Dedifferentiated amniotic fluid mesenchymal stem cell (primary cell): ENCODE results near the gene KRT6C.
"Not testable (repeated sequence)": the region's sequence is repeated elsewhere in the genome, so short reads cannot be mapped to it uniquely, and the experiment has no call there.

Experiments
- DNase-seq: peaks from one replicate; pipeline ENCODE4 v3.0.0-alpha.2; 2016; ENCODE audit errors: extremely low spot score

The KRT6C gene

DNA sequence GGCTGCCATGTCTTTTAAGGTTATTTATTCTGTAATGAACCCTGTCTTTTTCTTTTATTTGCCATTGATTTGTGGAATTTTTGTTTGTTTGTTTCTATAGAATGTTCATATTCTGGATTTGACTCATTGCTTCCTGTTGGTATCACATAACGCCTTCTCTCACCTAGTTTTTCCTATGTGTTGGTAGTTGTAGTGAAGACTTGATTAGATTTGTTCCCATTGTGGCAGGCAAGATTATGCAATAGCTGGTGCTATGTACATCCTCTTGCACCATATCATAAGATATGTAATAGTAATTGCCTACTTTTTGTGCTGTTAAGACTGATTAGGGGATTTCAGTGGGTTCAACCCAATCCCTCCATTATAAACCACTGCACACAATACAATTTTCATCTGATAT is 17.8 kb downstream of the KRT6C start:
- DNase-seq, result no peak

DNA sequence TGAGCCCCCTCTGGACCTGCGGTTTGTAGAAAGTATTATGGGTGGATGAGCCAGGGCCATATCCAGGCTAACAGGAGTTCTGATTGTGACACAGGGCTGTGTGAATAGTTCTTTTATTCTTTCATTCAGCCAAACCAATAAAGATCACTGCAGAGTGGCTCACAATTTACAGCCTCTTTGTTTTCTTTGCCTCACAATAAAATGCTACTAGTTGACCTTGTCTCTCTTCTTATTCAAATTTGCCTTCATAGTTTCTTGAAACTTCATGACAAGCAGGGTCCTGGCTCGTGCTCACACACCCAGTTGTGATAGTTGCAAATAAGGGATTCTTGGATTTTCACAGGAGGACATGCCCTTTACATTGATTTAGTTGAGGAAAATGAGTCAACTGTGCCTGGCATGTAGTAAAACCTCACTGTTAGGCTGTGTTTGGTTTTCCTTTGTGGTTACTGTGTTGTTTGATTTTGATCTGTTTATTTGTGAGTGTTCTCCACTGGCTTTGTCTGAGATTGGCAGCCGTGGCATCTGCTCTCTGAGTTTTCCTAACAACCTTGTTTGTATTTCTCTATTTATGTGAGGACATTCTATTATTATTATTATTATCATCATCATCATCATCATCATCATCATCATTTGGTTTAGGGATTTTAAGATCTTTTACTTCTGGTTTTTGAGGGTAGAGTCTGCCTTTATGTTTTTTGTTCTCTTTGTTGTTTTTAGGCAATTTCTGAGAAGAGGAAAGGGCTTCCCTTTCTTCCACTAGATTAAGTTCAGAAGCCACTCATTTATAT is 19.0 kb downstream of the KRT6C start:
- no peak for DNase-seq

DNA sequence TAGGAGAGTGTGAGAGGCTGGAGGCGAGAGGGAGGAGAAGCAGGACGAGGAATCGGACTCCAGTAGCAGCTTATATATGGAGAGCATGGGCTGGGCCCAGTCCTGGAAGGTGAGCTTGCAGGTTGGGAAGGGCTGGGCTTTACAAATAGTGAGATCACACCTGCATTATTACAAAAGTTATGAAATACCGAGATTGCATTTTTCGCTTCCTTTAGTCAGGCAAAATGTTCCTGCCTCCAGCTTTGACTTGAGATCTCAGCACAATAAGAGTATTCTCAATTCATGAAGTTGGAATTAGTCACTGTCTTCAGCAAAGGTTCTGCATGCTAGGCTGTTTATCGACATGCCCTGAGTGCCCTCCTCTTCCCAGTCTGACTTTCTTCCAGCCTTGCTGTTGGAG is 21.5 kb downstream of the KRT6C start, which contains the start of gene KRT6B:
Gene KRT6B (minus strand): TSS at position 46 of the 400 bp plus-strand sequence. CDS start 68 bp downstream, outside the sequence.
- DNase-seq, result no peak

DNA sequence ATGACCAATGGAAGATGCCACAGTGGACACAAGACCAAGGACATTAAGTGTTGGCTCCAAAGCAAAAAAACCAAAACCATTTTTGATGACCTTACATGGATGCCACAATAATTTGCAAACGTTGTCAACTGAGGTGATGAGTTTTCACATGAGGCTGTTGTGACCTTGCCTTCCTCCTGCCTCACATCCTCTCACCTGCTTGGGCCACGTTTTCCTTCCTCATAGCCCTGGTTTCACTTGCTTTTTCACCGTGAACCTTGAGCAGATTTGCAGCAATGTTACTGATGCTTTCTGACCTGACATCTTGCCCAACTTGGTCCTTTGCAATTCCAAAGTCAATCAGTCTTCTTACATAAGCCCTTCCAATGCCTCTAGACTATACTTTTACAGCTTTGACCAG is 25.4 kb downstream of the KRT6C start:
- DNase-seq, result no peak

DNA sequence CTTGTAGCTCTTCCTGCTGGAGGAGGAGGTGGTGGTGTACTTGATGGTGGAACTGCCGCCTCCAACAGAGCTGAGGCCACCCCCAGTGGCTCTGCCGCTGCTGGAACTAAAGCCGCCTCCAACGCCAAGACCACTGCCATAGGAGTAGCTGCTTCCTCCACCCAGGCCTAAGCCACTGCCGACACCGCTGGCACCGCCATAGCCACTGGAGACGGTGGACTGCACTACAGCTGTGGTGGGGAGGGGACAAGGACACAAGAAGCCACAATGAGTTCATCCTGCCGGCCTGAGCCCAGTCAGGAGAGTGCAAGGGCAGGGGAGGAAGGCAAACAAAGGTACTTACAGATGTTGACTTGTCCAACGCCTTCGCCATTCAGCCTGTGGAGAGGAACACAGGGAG is 26.4 kb downstream of the KRT6C start:
- DNase-seq, result not testable (repeated sequence)

DNA sequence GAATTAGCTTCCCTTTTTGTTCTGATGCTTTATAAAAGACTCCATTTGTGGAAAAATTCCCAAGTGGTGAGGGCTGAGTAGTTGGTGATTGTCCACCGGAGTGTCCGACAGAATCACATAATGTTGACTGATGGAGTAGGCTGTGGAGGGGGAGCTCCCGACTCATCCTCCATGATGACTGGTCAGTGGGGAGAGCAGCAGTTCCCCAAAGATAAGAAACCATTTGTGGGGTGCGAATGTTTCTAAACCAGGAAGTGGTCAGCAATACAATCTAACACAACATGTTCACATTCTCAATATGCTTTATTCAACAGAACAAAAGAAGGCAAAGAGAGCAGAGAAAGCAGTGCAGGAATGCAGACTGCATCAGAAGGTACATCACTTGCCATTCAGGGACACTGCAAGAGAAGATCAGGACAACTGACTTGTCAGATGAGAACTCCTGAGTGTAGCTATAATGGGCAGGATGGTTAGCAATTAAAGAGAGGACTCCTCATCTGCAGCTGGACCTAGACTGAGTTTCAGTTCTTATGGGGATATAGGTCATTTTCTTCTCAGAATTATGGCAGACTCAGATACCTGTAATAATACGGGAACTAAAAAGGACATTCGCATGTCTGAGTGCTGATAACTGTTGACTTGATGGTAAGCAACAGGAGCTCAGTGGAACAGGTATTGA is 27.1 kb downstream of the KRT6C start:
- no peak for DNase-seq

DNA sequence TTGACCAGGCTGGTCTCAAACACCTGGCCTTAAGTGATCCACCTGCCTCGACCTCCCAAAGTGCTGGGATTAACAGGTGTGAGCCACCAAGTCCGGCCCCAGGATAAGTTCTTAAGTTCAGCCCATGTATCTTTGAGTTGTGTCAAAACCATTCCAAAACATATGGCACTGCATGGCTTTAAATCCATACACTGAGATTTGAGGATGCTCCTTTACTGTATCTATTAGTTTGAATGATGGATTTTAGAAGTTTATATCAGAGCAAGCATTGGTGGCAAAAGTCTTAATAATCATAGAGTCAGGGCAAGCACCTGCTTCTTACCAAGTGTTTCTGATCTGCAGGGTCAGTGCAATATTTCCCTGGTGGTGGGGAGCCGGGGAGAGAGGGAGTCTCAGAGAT is 27.7 kb downstream of the KRT6C start:
- DNase-seq, result no peak

DNA sequence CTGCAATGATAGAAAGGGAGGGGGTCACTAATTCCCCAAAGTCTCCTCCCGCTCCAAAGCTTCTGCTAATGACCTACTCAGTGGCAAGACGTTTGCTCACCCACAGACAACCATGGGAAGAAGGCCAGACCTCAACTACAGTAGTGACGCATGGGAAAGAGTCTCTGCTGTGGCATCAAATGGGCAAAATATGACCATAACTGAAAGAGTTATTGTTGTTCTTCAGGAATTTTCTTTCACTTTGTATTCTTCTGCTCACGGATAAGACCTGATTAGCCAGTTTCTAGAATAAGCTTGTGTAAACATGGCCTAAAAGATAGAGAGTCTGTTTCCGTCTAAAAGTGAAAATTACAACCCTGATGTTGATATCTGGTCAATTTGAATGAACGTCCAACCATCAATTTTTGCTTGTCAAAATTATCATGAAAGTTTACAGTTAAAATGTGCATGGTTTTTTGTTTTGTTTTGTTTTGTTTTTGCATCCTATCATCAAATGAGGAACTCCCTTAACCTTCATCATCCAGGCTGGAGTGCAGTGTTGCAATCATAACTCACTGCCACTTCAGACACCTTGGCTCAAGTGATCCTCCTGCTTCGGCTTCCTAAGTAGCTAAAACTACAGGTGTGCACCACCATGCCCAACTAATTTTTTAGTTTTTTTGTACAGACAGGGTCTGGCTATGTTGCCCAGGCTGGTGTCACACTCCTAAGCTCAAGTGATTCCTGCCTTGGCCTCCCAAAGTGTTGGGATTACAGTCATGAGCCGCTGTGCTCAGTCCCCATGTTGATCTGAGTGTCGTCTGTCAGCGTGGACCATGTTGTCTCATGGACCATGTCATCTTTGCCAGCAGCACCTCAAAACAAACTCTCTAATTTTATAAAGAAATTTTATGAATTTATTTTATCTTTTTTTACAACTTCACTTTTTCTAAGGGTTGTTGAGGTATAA is 28.7 kb downstream of the KRT6C start:
- no peak for DNase-seq

DNA sequence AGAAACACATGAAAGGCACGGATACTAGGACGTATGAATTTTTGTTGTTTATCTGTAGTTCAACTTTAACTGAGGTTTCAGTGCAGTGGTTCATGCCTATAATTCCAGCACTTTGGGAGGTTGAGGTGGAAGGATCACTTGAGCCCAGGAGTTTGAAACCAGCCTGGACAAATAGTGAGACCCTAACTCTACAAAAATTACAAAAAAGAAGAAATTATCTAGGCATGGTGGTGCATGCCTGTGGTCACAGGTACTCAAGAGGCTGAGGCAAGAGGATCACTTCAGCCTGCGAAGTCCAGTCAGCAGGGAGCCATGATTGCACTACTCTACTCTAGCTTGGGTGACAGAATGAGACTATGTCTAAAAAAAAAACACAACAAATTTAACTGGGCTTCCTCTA is 29.6 kb downstream of the KRT6C start:
- no peak for DNase-seq

DNA sequence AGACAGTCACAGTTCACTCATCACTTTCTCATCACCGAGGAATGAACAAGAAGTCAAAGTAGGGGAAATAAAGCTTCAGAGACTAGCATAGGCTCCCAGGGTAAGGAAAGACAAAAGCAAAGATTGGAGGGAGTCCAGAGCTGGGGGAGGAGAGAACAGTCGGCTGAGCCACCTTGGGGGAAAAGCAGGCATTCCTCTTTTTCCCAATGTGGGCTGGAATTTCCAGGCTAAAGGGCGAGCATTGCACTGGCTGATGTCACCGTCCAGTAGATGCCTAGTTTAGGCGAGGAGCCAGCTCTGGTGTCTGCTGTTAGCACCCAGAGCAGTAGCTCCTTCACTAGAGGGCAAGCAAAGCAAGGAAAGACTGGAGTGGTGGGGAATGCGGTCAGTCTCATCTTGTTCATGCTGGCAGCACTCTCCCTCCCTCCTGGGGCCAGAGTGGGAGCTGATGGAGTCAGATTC is 31.0 kb downstream of the KRT6C start:
- no peak for DNase-seq

DNA sequence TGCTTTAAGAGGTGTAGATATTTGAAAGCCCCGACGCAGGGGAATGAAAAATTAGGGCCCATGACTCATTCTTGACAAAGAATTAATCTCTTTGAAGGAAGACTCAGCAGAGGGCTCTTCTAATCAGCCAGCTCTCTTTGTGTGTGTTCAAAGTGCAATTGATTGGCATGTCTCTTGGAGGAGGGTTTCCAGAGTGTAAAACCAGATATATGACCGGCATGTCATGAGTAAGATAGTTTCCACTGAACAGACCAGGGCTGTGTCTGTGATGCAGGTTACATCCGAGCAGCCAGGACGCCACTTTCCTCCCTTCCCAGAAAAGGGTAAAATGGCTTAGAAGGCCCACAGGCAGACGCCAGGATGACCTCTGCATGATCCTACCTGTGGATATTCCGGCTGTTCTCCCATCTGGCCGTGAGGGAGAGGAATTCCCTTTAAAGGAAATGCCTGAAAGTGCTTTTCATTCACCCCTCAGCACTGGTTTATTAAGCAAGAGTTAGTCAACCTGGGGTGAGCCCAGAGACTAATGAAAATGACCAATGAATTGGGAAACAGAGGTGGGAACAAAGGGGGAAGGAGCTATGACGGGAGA is 32.2 kb downstream of the KRT6C start:
- DNase-seq, result no peak

DNA sequence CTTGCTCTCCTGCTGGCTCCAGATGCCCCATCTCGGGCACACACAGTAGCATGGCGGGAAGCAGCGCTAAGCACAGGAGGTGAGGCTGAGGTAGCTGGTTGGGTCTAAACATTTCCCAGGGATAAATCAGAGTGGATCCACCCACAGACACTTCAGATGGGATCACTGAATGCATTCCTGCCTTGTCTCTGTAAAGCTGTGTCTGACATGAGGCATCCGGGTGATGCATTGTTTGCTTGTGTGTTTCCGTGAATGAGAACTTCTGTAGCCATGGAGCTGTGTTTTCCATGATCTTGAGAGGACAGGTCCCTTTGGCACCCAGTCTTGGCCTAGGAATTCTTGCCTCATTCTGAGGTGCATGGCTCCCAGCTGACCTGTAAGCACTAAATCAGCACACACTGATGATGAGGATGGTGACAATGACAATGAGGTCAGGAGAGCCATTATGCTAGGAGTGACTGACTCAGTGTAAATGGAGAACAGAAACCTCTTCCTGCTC is 32.7 kb downstream of the KRT6C start:
- DNase-seq, result no peak

DNA sequence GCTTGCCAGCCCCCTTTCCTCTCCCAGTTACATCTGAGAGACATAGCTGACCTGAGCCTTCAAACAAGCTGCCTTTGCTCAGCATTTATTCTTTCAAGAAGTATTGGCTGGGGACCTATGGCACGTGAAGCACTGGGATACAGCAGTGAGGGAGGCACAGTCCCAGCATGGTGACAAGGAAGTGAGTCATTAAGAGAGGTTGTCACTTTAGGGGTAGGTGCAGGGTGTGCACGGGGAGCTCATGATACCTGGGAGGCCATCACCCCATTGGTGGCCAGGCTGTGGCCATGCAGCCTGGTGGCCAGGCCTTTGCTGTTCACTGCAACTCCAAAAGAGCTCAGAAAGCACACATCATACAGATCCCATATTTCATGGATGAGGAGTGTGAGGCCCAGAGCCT is 33.8 kb downstream of the KRT6C start:
- no peak for DNase-seq

DNA sequence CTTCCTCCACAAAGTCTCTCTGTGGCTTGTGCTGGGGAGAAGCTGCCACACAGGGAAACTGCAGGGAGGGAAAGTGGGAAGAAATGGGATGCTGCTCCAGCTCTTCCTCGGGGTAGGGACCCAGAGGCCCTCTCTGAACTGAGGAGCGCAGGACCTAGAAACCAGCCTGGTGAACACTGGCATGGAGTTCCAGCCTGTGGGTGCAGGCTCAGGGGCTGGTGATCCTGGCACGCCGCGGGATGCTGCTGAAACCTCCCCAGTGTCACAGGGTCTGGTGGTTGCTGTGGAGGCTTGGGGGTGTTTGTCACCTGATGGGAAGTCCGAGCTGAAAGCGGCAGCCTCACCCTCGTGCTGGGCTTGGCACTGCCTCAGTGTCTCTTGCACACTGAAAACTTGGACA is 34.2 kb downstream of the KRT6C start:
- no peak for DNase-seq

DNA sequence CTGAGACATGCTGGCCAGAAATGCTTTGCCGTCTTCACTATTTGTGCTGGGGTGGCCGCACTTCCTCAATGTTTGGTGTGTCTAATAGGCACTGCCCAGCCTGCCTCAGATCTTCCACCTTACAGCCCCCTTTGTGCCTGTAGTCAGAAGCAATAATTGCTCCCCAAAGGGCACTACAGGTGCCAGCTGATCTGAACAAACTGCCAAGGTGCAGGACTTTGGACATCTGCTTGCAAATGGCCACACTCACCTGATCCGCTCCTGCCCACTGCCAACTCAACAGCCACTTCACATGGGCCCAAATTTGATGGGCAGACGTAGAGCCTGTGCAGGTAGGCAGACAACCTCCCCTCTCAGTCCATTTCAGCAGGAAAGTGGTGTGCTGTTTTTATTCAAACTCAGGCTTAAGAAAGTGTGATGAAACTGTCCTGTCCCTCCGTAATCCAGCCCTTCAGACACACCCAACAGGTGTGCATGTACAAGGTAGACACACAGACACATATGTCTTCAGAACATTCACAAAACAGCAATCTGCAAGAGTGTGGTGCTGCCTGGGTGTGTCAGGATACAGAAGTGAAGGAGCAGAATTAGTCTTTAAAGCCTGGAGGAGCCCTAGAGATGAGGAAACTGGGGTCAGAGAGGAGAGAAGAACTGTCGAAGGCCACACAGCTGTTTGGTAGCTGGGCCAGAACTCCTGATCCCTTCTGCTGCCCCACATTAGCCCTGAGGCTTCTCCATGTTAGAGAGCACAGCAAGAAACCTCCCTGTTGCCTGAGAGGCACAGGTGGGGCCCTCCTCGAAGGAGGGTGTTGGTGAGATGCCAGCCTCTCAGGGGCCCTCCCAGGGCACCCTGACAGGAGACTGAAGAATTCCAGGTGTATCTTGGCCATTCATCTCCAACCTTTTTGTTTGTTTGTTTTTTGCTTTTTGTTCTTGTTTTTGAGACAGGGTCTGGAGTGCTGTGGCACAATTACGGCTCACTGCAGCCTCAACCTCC is 35.0 kb downstream of the KRT6C start:
- no peak for DNase-seq

DNA sequence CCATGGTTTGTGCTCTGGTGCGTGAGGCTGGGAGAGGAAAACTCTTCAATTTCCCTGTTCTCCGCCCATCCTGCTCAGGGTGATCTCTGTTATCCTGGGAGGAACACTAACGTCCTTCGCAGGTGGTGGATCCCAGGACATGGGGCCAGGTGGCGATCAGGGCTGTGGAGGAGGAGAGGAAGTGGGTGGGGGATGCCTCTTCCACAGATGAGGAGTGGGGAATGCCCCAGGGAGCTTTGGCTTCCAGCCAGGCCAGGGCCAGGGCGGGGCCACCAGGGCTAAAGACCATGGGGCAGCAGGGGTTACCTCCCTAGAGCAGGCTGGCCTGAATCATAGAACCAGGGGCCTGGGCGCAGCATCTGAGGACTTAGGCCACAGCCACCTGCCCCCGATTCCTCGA is 36.1 kb downstream of the KRT6C start:
- DNase-seq, result no peak

DNA sequence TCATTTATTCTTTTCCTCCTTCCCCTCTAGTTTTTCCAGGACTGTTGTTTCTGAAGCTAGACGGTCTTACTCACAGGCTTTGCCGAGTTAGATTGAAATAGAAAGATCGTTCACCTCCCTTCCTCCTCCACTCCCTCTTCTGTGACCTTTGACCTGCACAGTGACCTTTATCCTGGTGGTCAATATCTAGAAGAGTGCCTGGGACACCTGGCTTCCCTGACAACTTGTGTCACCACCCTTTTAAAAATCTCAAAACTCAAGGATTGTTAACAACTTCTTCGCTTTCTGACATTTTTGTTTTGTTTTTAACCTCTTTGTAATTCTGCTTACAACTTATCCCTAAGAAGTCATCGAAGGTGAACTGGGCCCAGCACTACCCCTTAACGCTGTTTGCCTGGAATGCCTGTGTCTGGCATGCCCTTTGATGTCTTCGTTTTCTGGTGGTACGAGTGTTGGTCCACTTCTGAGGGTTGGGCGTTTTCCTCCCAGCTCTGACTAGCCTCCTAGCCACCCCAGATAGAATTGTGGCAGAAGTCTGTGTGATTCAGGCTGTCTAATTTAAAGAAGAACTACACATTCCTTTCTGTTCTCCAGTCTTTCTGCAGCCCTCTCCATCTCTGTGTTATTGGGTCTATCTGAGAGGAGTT is 36.7 kb downstream of the KRT6C start:
- DNase-seq, result no peak

DNA sequence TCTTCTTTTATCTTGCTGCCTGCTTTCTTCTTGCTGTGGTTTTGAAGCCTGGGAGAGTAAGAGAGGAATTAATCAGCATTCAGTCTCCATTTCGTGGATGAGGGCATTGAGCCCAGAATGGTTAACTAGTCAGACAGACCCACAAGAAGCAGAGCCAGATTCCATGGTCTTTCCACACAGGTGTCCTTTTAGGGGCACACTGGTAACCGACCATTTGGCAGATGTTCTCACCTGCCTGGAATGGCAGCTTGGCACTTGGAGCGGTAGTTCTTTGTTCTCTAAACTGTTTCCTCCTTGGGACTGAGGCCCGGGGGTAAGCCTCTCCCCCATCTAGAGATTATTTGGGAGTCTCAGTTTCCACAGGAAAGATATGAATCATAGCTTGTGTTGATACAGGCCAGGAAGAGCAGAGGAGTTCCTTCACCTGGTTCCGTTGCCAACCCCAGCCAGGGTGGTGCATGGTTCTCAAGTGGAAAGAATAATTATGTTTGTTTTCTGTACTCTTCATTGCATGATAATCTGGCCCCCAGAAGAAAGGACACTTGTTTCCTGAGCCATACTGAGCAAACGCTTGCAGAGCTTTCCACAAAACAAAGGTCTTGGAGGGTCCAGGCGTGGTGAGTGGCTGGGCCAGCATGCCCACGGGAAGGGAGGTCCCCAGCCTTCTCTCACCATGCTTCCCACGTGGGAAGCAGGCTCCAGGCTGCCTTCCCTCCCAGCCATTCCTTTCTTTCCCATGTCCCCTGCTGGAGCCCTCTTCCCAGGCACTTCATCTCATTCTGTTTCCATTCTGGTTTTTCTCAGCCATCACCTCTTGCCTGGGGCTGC is 37.4 kb downstream of the KRT6C start:
- DNase-seq, result no peak

DNA sequence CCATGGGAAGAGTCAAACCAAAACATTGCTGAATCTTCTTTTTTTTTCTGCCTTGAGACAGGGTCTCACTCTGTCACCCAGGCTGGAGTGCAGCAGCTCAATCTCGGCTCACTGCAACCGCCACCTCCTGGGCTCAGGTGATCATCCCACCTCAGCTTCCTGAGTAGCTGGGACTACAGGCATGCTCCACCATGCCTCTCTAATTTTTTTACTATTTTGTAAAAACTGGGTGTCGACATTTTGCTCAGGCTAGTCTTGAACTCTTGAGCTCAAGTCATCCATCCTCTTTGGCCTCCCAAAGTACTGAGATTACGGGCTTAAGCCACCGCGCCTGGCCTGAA is 38.0 kb downstream of the KRT6C start:
- DNase-seq, result no peak
